Choroid plexus epithelial cell (primary cell): Measurements from ENCODE around the gene DISP2.

Experiments used
- DNase-seq: peaks from one replicate; pipeline ENCODE4 v3.0.0-alpha.2; 2010; ENCODE audit warnings: low read depth
- H3K4me3 ChIP-seq: 2 replicates; pipeline ENCODE4 v1.5.1; 2011; ENCODE audit warnings: low read depth, mild to moderate bottlenecking, control low read depth, low read length, moderate library complexity
- CTCF ChIP-seq: conservative IDR thresholded peaks from 2 replicates; pipeline ENCODE4 v1.5.1; 2011; ENCODE audit warnings: low read depth, mild to moderate bottlenecking, control low read depth, inconsistent platforms, low read length, moderate library complexity

Gene DISP2

GRCh38 chr15:40355976-40356585, 1.9 kb upstream of the DISP2 start:
- no peak for DNase-seq
- no peak for TF ChIP-seq CTCF
- H3K4me3 ChIP-seq: no peak overlapping the region

GRCh38 chr15:40357246-40357645, 773 bp upstream of the DISP2 start:
- DNase-seq: no peak
- no peak for TF ChIP-seq CTCF
- H3K4me3 ChIP-seq: no peak overlapping the region

GRCh38 chr15:40358471-40359353, 693 bp downstream of the DISP2 start:
- peak overlapping the region; percentile 58 for H3K4me3 ChIP-seq
- no peak for DNase-seq
- no peak for TF ChIP-seq CTCF

GRCh38 chr15:40360015-40360414, 2.0 kb downstream of the DISP2 start:
- DNase-seq: no peak
- TF ChIP-seq CTCF: no peak
- H3K4me3 ChIP-seq: no peak overlapping the region

GRCh38 chr15:40361640-40362039, 3.6 kb downstream of the DISP2 start:
- no peak overlapping the region for H3K4me3 ChIP-seq
- DNase-seq: no peak
- no peak for TF ChIP-seq CTCF

GRCh38 chr15:40363611-40364010, 5.6 kb downstream of the DISP2 start:
- no peak overlapping the region for H3K4me3 ChIP-seq
- no peak for TF ChIP-seq CTCF
- DNase-seq: no peak
